Stomach (tissue), 9 donors: Measurements from ENCODE around the gene ULBP2. TPM values are rescaled to one million over a fixed set of nuclear protein-coding genes. Genes with fewer than 3 reads are reported as not detected.
"Not testable (repeated sequence)": the region's sequence is repeated elsewhere in the genome, so short reads cannot be mapped to it uniquely, and the experiment has no call there.

Source experiments
- DNase-seq, 2 donors: peaks; one replicate each; pipeline versions ENCODE4 v3.0.0 to v3.0.0-alpha.2; 2013 to 2019
- H3K27ac ChIP-seq, 5 donors: fragments of 200-600 bp in 4 of 5; sonication (generic) in 4 of 5; one replicate each; pipeline ENCODE4 v1.5.1; 2013 to 2019; ENCODE audit warnings: mild to moderate bottlenecking in 1 of 5, moderate library complexity in 1 of 5
- H3K27me3 ChIP-seq, 3 donors: fragments of 200-600 bp; sonication (generic); one replicate each; pipeline ENCODE4 v1.5.1; 2017 to 2019; ENCODE audit warnings: mixed run types in 1 of 3
- H3K36me3 ChIP-seq, 4 donors: fragments of 200-600 bp; sonication (generic); 1 replicate in 3 of 4; 2 replicates in 1 of 4; pipeline ENCODE4 v1.5.1; 2016 to 2019
- H3K4me1 ChIP-seq, 4 donors: fragments of 200-600 bp; sonication (generic); one replicate each; pipeline ENCODE4 v1.5.1; 2016 to 2019
- H3K4me3 ChIP-seq, 4 donors: fragments of 200-600 bp; sonication (generic) in 3 of 4; one replicate each; pipeline ENCODE4 v1.5.1; 2016 to 2019; ENCODE audit warnings: mild to moderate bottlenecking in 1 of 4
- H3K9me3 ChIP-seq, 4 donors: fragments of 200-600 bp; sonication (generic); one replicate each; pipeline ENCODE4 v1.5.1; 2016 to 2019
- EP300 ChIP-seq: sonication (generic); formaldehyde crosslinking; IDR thresholded peaks from one replicate; pipeline ENCODE4 v1.6.1; 2017; ENCODE audit warnings: antibody characterized with exemption
- POLR2A ChIP-seq, 4 donors: fragments of 450-650 bp; IDR thresholded peaks; one replicate each; pipeline ENCODE4 v1.6.1; 2016; ENCODE audit warnings: antibody characterized with exemption in 4 of 4, control low read depth in 2 of 4, mild to moderate bottlenecking in 1 of 4, moderate library complexity in 1 of 4
- POLR2AphosphoS5 ChIP-seq, 3 donors: sonication (generic); formaldehyde crosslinking; IDR thresholded peaks; one replicate each; pipeline ENCODE4 v1.6.1; 2016; ENCODE audit warnings: antibody characterized with exemption in 3 of 3
- WGBS, 5 donors: extraction: QIAGEN DNeasy Blood & Tissue Kit in 3 of 5; methylation state at CpG; one replicate each; pipeline versions ENCODE4 v1.1.5 to v1.1.7; 2013 to 2018; 5-methylcytosine and 5-hydroxymethylcytosine counted together
- intact Hi-C: fragments of 100-400 bp; cut with DNase I; formaldehyde crosslinking; loops from one replicate; pipeline ENCODE4 v1.15.1; 2023; ENCODE audit warnings: low total_unique reads
- polyA plus RNA-seq, 3 donors: library from polyadenylated mRNA; stranded (reverse); fragments of 200-250 nt; gene quantifications; one replicate each; pipeline ENCODE4 v1.2.3, GENCODE V29; 2013
- total RNA-seq, 5 donors: library from RNA; depleted of rRNA; stranded (reverse); fragments of >200 nt; gene quantifications; one replicate each; pipeline versions ENCODE4 v1.1.0 to v1.2.3, GENCODE V29; 2014 to 2016
- TF ChIP-seq, protein P1 (sequence below), 7 experiments: fragments of 450-650 bp in 4 of 7; fragments of 200-600 bp in 3 of 7; sonication (generic) in 3 of 7; IDR thresholded peaks; one replicate each; pipeline ENCODE4 v1.5.1; 2016 to 2019; ENCODE audit warnings: antibody characterized with exemption in 7 of 7, control low read depth in 2 of 7, mild to moderate bottlenecking in 1 of 7
- donor health status: healthy with polysubstance abuse.
- donor health status: Bipolar disorder and iron deficiency.
- donor health status: healthy.

ULBP2 gene
- total and polyA plus RNA-seq, 8 donors = 0.31 to 1.4 (median 0.43) TPM; not detected in 5

DNA sequence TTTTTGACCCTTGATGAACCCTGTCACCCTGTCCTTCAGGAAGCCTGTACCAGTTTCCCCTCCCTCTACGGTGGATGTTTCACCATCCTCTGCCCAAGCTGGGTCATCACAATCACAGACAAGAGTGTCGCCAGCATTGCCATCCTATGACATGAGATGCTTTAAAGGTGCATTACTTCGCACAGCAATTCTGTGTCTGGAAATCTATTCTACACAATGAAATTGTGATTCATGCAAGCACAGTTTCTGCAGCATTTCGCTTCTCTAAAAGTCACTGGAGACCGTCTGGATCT, 2.5 kb upstream of the ULBP2 start:
- H3K4me1 ChIP-seq = peaks cover 17 to 32% (median 28%) of the 10 kb centered on the region in 4 donors
- 18 to 42% (median 24%) methylated on average over 5 of the region's 5 CpGs for WGBS, 5 donors
- H3K4me3 ChIP-seq = peak overlapping the region in 1 of 4 donors; percentile 57
- no peak for DNase-seq
- no peak overlapping the region for H3K27ac ChIP-seq
- H3K9me3 ChIP-seq = no peaks in the 10 kb centered on the region
- peaks cover 23 to 98% (median 77%) of the 10 kb centered on the region in 3 donors for H3K27me3 ChIP-seq
- intact Hi-C loops = no loop called here
- no peaks in the 10 kb centered on the region for H3K36me3 ChIP-seq
- TF ChIP-seq POLR2AphosphoS5 (IDR thresholded peaks at IDR 0.05) (no peak), POLR2A (IDR thresholded peaks at IDR 0.05) (no peak), EP300 (no peak)
- TF ChIP-seq, protein P1, sequence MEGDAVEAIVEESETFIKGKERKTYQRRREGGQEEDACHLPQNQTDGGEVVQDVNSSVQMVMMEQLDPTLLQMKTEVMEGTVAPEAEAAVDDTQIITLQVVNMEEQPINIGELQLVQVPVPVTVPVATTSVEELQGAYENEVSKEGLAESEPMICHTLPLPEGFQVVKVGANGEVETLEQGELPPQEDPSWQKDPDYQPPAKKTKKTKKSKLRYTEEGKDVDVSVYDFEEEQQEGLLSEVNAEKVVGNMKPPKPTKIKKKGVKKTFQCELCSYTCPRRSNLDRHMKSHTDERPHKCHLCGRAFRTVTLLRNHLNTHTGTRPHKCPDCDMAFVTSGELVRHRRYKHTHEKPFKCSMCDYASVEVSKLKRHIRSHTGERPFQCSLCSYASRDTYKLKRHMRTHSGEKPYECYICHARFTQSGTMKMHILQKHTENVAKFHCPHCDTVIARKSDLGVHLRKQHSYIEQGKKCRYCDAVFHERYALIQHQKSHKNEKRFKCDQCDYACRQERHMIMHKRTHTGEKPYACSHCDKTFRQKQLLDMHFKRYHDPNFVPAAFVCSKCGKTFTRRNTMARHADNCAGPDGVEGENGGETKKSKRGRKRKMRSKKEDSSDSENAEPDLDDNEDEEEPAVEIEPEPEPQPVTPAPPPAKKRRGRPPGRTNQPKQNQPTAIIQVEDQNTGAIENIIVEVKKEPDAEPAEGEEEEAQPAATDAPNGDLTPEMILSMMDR (IDR thresholded peaks at IDR 0.05) = no peak

DNA sequence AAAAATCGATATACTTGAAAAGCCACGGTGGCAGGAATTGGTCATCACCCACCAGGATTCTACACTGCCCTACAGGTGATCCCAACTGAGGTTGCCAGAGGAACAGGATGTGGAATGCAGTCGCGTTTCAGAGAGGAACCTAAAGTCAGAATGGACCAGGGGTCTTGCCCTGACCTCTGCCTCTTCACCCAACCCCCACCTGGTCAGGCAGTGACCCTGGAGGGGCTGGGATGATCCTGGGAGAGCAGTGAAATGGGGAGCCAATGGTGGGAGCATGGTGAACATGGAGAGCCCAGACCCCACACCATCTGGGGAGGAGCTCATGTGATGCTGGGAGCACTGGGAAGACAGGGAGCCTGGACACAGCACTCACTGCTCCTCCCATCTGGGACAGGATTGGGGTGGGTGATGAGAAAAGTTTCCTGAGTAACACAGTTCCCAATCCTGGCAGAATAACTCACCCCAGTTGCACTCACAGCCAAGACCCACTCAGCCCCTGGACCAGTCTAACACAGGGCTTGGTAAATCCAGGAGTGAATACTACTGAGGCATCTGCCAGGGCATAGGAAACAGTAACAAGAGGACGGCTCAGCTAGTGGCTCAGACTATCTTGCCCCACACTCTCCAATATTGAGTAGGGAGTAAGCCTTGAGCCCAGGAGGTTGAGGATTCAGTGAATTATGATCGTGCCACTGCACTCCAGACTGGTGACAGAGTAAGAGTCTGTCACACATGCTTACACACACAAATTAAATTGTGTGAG, 1.7 kb upstream of the ULBP2 start:
- peaks cover 23 to 90% (median 69%) of the 10 kb centered on the region in 3 donors for H3K27me3 ChIP-seq
- no peaks in the 10 kb centered on the region for H3K9me3 ChIP-seq
- H3K4me1 ChIP-seq = peaks cover 17 to 32% (median 28%) of the 10 kb centered on the region in 4 donors
- no peak overlapping the region for H3K4me3 ChIP-seq
- no peaks in the 10 kb centered on the region for H3K36me3 ChIP-seq
- no peak overlapping the region for H3K27ac ChIP-seq
- no peak for DNase-seq
- intact Hi-C loops = no loop called here
- 16 to 19% (median 18%) methylated on average over 4 to 6 of the region's 6 CpGs for WGBS, 5 donors
- TF ChIP-seq POLR2A (IDR thresholded peaks at IDR 0.05) (no peak), POLR2AphosphoS5 (IDR thresholded peaks at IDR 0.05) (no peak), EP300 (no peak)
- TF ChIP-seq, protein P1 (IDR thresholded peaks at IDR 0.05) = no peak

DNA sequence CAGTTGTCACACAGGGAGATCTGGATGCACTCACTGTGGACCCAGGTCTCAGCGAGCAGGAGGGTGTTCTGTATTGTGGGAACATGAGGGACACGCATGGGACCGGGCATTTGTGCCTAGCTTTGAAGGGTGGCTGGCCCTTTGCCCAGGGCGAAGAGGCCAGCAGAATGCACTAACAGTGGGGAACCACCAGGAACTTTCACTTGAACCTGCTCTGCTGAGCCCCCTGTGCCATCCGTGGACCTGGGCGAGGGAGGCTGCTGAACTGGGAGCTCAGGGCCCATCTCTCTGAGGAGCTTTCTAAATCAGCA, 1.2 kb upstream of the ULBP2 start:
- peaks cover 17 to 32% (median 28%) of the 10 kb centered on the region in 4 donors for H3K4me1 ChIP-seq
- no peak for DNase-seq
- H3K4me3 ChIP-seq = no peak overlapping the region
- TF ChIP-seq EP300 (no peak), POLR2AphosphoS5 (IDR thresholded peaks at IDR 0.05) (no peak), POLR2A (IDR thresholded peaks at IDR 0.05) (no peak)
- TF ChIP-seq, protein P1 (IDR thresholded peaks at IDR 0.05) = no peak
- no peaks in the 10 kb centered on the region for H3K9me3 ChIP-seq
- WGBS, 5 donors = 21 to 33% (median 28%) methylated on average over 6 of the region's 6 CpGs
- peaks cover 23 to 89% (median 64%) of the 10 kb centered on the region in 3 donors for H3K27me3 ChIP-seq
- no peak overlapping the region for H3K27ac ChIP-seq
- H3K36me3 ChIP-seq = no peaks in the 10 kb centered on the region
- intact Hi-C loops = no loop called here

DNA sequence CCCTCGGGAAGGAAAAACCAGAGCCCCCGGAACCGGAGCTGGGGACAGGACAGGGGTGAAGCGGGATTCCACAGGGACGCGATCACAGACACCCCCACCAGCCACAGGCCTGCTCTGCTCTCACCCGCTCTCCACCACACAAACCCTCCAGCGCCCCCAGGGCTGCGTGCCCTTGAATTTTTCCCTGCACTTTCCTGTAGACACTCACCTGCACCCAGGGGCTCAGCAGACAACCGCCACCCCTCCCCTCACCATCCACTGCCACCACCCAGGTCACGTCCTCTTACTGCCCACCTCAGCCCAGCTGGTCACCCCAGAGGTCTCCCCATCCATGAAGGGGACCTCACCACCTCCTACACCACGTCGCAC, 631 bp downstream of the ULBP2 start:
- peak overlapping the region in 1 of 5 donors; percentile 55 for H3K27ac ChIP-seq
- peak overlapping the region; percentile 44 to 54 (median 48) for H3K4me3 ChIP-seq
- H3K27me3 ChIP-seq = peaks cover 23 to 85% (median 51%) of the 10 kb centered on the region in 3 donors
- no peak for DNase-seq
- H3K36me3 ChIP-seq = no peaks in the 10 kb centered on the region
- TF ChIP-seq, protein P1 (IDR thresholded peaks at IDR 0.05) = no peak
- TF ChIP-seq EP300 (no peak), POLR2A (IDR thresholded peaks at IDR 0.05) (no peak), POLR2AphosphoS5 (IDR thresholded peaks at IDR 0.05) (no peak)
- intact Hi-C loops = no loop called here
- WGBS, 5 donors = 18 to 30% (median 24%) methylated on average over 7 to 13 of the region's 13 CpGs
- no peaks in the 10 kb centered on the region for H3K9me3 ChIP-seq
- peaks cover 17 to 32% (median 28%) of the 10 kb centered on the region in 4 donors for H3K4me1 ChIP-seq

DNA sequence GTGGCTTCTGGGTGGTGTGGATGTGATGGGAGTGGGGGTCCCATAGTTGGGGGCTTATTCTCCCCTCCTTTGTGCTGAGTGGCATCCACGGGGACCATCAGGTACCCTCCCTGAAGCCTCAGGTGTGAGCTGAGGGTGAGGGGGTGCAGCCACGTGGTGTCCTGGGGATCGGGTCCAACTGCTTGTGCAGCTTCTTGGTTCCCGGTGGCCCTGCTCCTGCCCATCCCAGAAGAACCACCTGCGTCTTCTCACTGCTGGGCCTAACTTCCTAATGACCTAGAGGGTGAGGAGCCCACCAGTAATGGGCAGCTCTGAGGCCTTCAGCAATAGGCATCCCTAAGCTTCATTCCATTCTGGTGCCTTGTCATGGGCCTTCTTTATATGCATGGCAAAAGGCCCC, 1.5 kb downstream of the ULBP2 start:
- H3K36me3 ChIP-seq, H3K9me3 ChIP-seq, intact Hi-C loops, DNase-seq, H3K4me3 ChIP-seq, H3K27ac ChIP-seq: not testable (repeated sequence)
- peaks cover 14 to 29% (median 26%) of the 10 kb centered on the region in 4 donors for H3K4me1 ChIP-seq
- WGBS, 5 donors = 63 to 77% (median 70%) methylated on average over 4 to 5 of the region's 5 CpGs
- H3K27me3 ChIP-seq = peaks cover 21 to 84% (median 44%) of the 10 kb centered on the region in 3 donors

DNA sequence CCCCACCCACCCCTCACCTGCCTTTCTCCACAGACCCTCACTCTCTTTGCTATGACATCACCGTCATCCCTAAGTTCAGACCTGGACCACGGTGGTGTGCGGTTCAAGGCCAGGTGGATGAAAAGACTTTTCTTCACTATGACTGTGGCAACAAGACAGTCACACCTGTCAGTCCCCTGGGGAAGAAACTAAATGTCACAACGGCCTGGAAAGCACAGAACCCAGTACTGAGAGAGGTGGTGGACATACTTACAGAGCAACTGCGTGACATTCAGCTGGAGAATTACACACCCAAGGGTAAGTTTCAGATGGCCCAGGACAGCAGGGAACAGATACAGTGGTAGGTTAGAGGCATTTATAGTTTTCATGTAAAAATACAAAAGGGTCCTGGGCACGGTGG, 3.5 kb downstream of the ULBP2 start:
- H3K36me3 ChIP-seq, DNase-seq, H3K4me3 ChIP-seq, intact Hi-C loops, H3K27ac ChIP-seq, H3K9me3 ChIP-seq: not testable (repeated sequence)
- Histone ChIP-seq H3K27me3 (peaks cover 5 to 81% (median 25%) of the 10 kb centered on the region in 3 donors), H3K4me1 (peaks cover 6 to 19% (median 17%) of the 10 kb centered on the region in 4 donors)
- WGBS, 5 donors = 71 to 81% (median 75%) methylated on average over 3 of the region's 6 CpGs

DNA sequence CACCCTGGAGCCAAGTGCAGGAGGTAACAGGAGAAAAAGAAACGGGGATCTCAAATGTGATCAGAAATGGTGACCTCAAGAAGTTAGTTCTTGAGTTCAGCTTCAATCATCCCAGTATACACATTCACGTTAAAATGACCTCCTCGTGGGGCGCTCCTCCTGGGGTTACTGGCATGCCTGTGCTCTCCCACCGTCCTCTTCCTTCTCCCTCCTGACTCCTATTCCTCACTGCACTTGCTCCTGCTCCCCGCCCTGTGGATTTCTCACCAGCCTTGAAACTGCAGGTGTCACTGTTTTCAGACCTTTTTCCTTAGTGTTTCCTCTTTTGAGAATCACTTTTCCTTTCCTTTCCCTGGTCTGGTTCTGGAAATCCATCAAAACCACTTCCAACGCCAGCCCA, 4.8 kb downstream of the ULBP2 start:
- 44 to 62% (median 51%) methylated on average over 7 of the region's 7 CpGs for WGBS, 5 donors
- H3K36me3 ChIP-seq, intact Hi-C loops, H3K27ac ChIP-seq, H3K4me3 ChIP-seq, H3K9me3 ChIP-seq, DNase-seq: not testable (repeated sequence)
- Histone ChIP-seq H3K27me3 (peaks cover under 1 to 81% (median 22%) of the 10 kb centered on the region in 3 donors), H3K4me1 (peaks cover 0 to 10% (median 10%) of the 10 kb centered on the region in 4 donors)
